Spleen (tissue), 11 donors: ENCODE data around the gene GINM1. TPM values are rescaled to one million over a fixed set of nuclear protein-coding genes. Genes with fewer than 3 reads are reported as not detected.

Source experiments
- DNase-seq: peaks from one replicate; pipeline ENCODE4 v3.0.0-alpha.2; 2020
- H3K27ac ChIP-seq, 8 donors: fragments of 200-600 bp; sonication (generic) in 7 of 8; 1 replicate in 4 of 8; 2 replicates in 4 of 8; pipeline versions ENCODE4 v1.5.0 to v1.8.0; 2016 to 2021; ENCODE audit warnings: inconsistent platforms in 4 of 8, mild to moderate bottlenecking in 4 of 8, moderate library complexity in 1 of 8
- H3K27me3 ChIP-seq, 7 donors: fragments of 200-600 bp; sonication (generic) in 6 of 7; replicated peaks in 1 of 7; 1 replicate in 4 of 7; 2 replicates in 3 of 7; pipeline versions ENCODE4 v1.5.0 to v1.8.0; 2016 to 2021; ENCODE audit warnings: inconsistent platforms in 3 of 7, mild to moderate bottlenecking in 1 of 7
- H3K36me3 ChIP-seq, 6 donors: fragments of 200-600 bp; sonication (generic) in 5 of 6; 1 replicate in 4 of 6; 2 replicates in 2 of 6; pipeline versions ENCODE4 v1.5.0 to v1.8.0; 2016 to 2021; ENCODE audit warnings: inconsistent platforms in 2 of 6
- H3K4me1 ChIP-seq, 6 donors: fragments of 200-600 bp; sonication (generic) in 5 of 6; 1 replicate in 3 of 6; 2 replicates in 3 of 6; pipeline versions ENCODE4 v1.5.0 to v1.8.0; 2016 to 2021; ENCODE audit warnings: inconsistent platforms in 3 of 6
- H3K4me3 ChIP-seq, 8 donors: fragments of 200-600 bp; sonication (generic) in 7 of 8; 1 replicate in 4 of 8; 2 replicates in 4 of 8; pipeline versions ENCODE4 v1.5.0 to v1.8.0; 2016 to 2021; ENCODE audit warnings: inconsistent platforms in 4 of 8, mild to moderate bottlenecking in 4 of 8, moderate library complexity in 2 of 8
- H3K9me3 ChIP-seq, 8 donors: fragments of 200-600 bp; sonication (generic) in 7 of 8; 1 replicate in 4 of 8; 2 replicates in 4 of 8; pipeline versions ENCODE4 v1.5.0 to v1.8.0; 2016 to 2021; ENCODE audit warnings: inconsistent platforms in 4 of 8
- CTCF ChIP-seq, 11 experiments: fragments of 200-600 bp in 7 of 11; fragments of 450-650 bp in 4 of 11; sonication (generic) in 4 of 11; IDR thresholded peaks in 8 of 11; conservative IDR thresholded peaks in 3 of 11; 1 replicate in 7 of 11; 2 replicates in 4 of 11; pipeline versions ENCODE4 v1.4.0 to v1.8.0; 2016 to 2021; ENCODE audit warnings: antibody characterized with exemption in 11 of 11, inconsistent platforms in 4 of 11, mild to moderate bottlenecking in 1 of 11
- POLR2A ChIP-seq, 3 donors: fragments of 450-650 bp; IDR thresholded peaks; one replicate each; pipeline ENCODE4 v1.5.1; 2017; ENCODE audit warnings: antibody characterized with exemption in 3 of 3, mild to moderate bottlenecking in 1 of 3
- POLR2AphosphoS5 ChIP-seq, 3 donors: sonication (generic); formaldehyde crosslinking; IDR thresholded peaks; one replicate each; pipeline ENCODE4 v1.5.1; 2017; ENCODE audit warnings: antibody characterized with exemption in 3 of 3
- WGBS, 5 donors: extraction: QIAGEN DNeasy Blood & Tissue Kit in 3 of 5; methylation state at CpG; one replicate each; pipeline versions ENCODE4 v1.1.5 to v1.1.7; 2013 to 2018; 5-methylcytosine and 5-hydroxymethylcytosine counted together
- intact Hi-C: fragments of 100-400 bp; cut with DNase I; formaldehyde crosslinking; loops from one replicate; pipeline ENCODE4 v1.15.0; 2023; ENCODE audit warnings: low total_unique reads
- polyA plus RNA-seq, 3 donors: library from polyadenylated mRNA; stranded (reverse); fragments of 200-250 nt; gene quantifications; one replicate each; pipeline ENCODE4 v1.2.1, GENCODE V29; 2013
- small RNA-seq, 4 donors: library from RNA; depleted of rRNA; stranded (forward); fragments of <200 nt; gene quantifications; one replicate each; pipeline ENCODE3, GENCODE V24; 2016
- total RNA-seq, 7 donors: library from RNA; depleted of rRNA in 3 of 7; stranded (reverse); fragments of >200 nt in 3 of 7; fragmentation: NEBNext Ultra II Directional in 4 of 7; extraction: Animal tissue kit (Norgen Biotek cat#: 25700) in 4 of 7; gene quantifications; one replicate each; pipeline versions ENCODE4 v1.1.0 to v1.2.1, GENCODE V29; 2016 to 2021
- donor health status: healthy with polysubstance abuse.
- donor health status: DM: no; HTN: no; CAD: no; lungs with moderate emphysema.
- donor health status: DM: no; HTN: no; CAD: no.
- donor health status: Bipolar disorder and iron deficiency.
- donor health status: healthy.
- donor health status: DM: no; HTN: no; CAD: no.
- donor health status: DM: yes; HTN: yes; CAD: no.

Gene GINM1
- total and polyA plus RNA-seq, 10 donors = 16.7 to 47.7 (median 31.1) TPM

- WGBS, 5 donors = 73 to 97% (median 80%) methylated on average over 1 of the region's 1 CpG
- no peaks in the 10 kb centered on the region for H3K9me3 ChIP-seq
- no peak overlapping the region for H3K27ac ChIP-seq
- H3K36me3 ChIP-seq = peaks cover 0 to 84% (median 22%) of the 10 kb centered on the region in 6 donors
- H3K4me1 ChIP-seq = peaks cover 0 to 7% (median 0%) of the 10 kb centered on the region in 6 donors
- no peak overlapping the region for H3K4me3 ChIP-seq
- no peaks in the 10 kb centered on the region for H3K27me3 ChIP-seq
- DNase-seq = no peak
- intact Hi-C loops = no loop called here
- TF ChIP-seq POLR2A (IDR thresholded peaks at IDR 0.05) = no peak
- no peak for TF ChIP-seq CTCF (IDR thresholded peaks at IDR 0.05 in 8 of 11, conservative IDR thresholded peaks at IDR 0.05 in 3 of 11)
- TF ChIP-seq POLR2AphosphoS5 (IDR thresholded peaks at IDR 0.05) = no peak
Observed at GRCh38 chr6:149634315-149634714, 68.1 kb downstream of the GINM1 start.

- Histone ChIP-seq H3K9me3 (no peaks in the 10 kb centered on the region), H3K27ac (no peak overlapping the region), H3K36me3 (peaks cover 0 to 66% (median 18%) of the 10 kb centered on the region in 6 donors), H3K4me1 (no peaks in the 10 kb centered on the region), H3K27me3 (no peaks in the 10 kb centered on the region), H3K4me3 (no peak overlapping the region)
- TF ChIP-seq POLR2A (IDR thresholded peaks at IDR 0.05) = no peak
- no peak for TF ChIP-seq CTCF (IDR thresholded peaks at IDR 0.05 in 8 of 11, conservative IDR thresholded peaks at IDR 0.05 in 3 of 11)
- TF ChIP-seq POLR2AphosphoS5 (IDR thresholded peaks at IDR 0.05) = no peak
- intact Hi-C loops = no loop called here
- WGBS, 5 donors = 85 to 91% (median 89%) methylated on average over 2 of the region's 2 CpGs
- no peak for DNase-seq
Observed at GRCh38 chr6:149636124-149636523, 69.9 kb downstream of the GINM1 start.

Small RNAs within 50 kb of the gene (small RNA-seq; reads per million reads assigned to genes)
- gene RF00019 (0 reads per million in 4 donors), gene RF00410 (0 reads per million in 4 donors), gene RNU7-3P (0 to 2.0 (median 0) reads per million in 4 donors)

Other genes with a start within 250 kb of the GINM1 start
- 10 to 100 TPM; 62.4 to 84.1 (median 73.0) TPM for gene TAB2, start 248.7 kb upstream of the GINM1 start, total RNA-seq
- gene TAB2, start 248.7 kb upstream of the GINM1 start, polyA plus RNA-seq = 10 to 100 TPM; 15.4 to 21.5 (median 16.4) TPM
- gene SUMO4, start 166.1 kb upstream of the GINM1 start, total RNA-seq = 10 to 100 TPM in 2 of 7 donors, 1 to 10 TPM in 5; 4.7 to 19.7 (median 7.0) TPM
- gene SUMO4, start 166.1 kb upstream of the GINM1 start, polyA plus RNA-seq = under 1 TPM in 1 of 3 donors, not detected in 2; 0.16 TPM
- gene ZC3H12D, start 81.4 kb upstream of the GINM1 start, total RNA-seq = 10 to 100 TPM; 20.1 to 38.4 (median 27.3) TPM
- 10 to 100 TPM; 15.2 to 24.4 (median 18.3) TPM for gene ZC3H12D, start 81.4 kb upstream of the GINM1 start, polyA plus RNA-seq
- gene PPIL4, start 20.3 kb upstream of the GINM1 start, total RNA-seq = 10 to 100 TPM; 24.8 to 36.8 (median 30.7) TPM
- 10 to 100 TPM; 14.7 to 18.5 (median 16.8) TPM for gene PPIL4, start 20.3 kb upstream of the GINM1 start, polyA plus RNA-seq
- gene KATNA1, start 82.3 kb downstream of the GINM1 start, total RNA-seq = 10 to 100 TPM; 13.6 to 28.5 (median 17.1) TPM
- 10 to 100 TPM in 2 of 3 donors, 1 to 10 TPM in 1; 9.3 to 13.8 (median 10.9) TPM for gene KATNA1, start 82.3 kb downstream of the GINM1 start, polyA plus RNA-seq
- gene LATS1, start 151.7 kb downstream of the GINM1 start, total RNA-seq = 10 to 100 TPM; 29.3 to 40.9 (median 33.8) TPM
- gene LATS1, start 151.7 kb downstream of the GINM1 start, polyA plus RNA-seq = 1 to 10 TPM; 5.0 to 7.4 (median 6.2) TPM
- 10 to 100 TPM; 31.0 to 49.1 (median 41.6) TPM for gene NUP43, start 180.2 kb downstream of the GINM1 start, total RNA-seq
- 10 to 100 TPM in 2 of 3 donors, 1 to 10 TPM in 1; 8.6 to 13.3 (median 10.5) TPM for gene NUP43, start 180.2 kb downstream of the GINM1 start, polyA plus RNA-seq
- gene PCMT1, start 183.4 kb downstream of the GINM1 start, total RNA-seq = 10 to 100 TPM; 40.9 to 66.7 (median 53.4) TPM
- gene PCMT1, start 183.4 kb downstream of the GINM1 start, polyA plus RNA-seq = 10 to 100 TPM; 22.0 to 38.0 (median 33.0) TPM